ENCODE data around the gene KRTCAP2.
"Not testable (repeated sequence)": the region's sequence is repeated elsewhere in the genome, so short reads cannot be mapped to it uniquely, and the experiment has no call there.

KRTCAP2 gene

DNA sequence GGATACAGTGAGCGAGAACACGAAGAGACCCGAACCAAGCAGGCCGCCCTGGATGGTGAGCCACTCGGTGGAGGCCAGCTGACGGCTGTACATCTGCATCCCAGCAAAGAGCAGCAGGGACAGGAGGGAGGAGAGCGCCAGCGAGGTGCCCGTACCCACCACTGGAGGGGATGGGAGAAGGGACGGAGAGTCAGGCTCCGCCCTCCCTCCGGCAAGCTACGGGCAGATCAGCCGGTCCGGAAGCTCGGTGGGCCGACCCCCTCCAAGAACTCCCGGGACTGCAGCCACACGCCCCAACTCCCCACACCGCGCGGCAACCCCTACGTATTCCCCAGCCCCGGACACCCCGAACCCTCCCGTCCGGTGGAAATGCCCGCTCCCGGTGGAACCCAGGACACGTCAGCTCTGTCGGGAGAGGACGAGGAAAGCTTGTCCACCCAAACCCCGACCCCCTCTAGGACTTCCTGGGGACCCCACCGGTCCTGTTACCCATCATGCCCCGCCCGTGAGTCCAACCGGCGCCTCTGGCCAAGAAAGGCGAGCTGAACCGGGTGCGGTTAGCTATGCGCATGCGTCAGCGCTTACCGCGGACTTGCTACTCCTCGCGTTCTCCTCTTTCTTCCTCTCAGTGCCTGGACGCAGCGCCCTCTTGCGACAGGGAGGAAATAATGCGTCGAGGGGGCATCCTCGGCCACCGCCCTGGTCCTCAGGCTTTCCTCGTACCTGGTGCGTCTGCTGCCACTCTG, at the start of gene KRTCAP2:
Gene KRTCAP2, minus strand, starts transcription at position 573 of the 746 bp plus-strand sequence. Its CDS starts 80 bp downstream, at position 493.
- peak; percentile 97 for DNase-seq (ENCODE audit: extremely low spot score)
- TF ChIP-seq, protein P1, sequence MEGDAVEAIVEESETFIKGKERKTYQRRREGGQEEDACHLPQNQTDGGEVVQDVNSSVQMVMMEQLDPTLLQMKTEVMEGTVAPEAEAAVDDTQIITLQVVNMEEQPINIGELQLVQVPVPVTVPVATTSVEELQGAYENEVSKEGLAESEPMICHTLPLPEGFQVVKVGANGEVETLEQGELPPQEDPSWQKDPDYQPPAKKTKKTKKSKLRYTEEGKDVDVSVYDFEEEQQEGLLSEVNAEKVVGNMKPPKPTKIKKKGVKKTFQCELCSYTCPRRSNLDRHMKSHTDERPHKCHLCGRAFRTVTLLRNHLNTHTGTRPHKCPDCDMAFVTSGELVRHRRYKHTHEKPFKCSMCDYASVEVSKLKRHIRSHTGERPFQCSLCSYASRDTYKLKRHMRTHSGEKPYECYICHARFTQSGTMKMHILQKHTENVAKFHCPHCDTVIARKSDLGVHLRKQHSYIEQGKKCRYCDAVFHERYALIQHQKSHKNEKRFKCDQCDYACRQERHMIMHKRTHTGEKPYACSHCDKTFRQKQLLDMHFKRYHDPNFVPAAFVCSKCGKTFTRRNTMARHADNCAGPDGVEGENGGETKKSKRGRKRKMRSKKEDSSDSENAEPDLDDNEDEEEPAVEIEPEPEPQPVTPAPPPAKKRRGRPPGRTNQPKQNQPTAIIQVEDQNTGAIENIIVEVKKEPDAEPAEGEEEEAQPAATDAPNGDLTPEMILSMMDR (IDR thresholded peaks at IDR 0.05; ENCODE audit: control extremely low read depth, extremely low read depth, low read depth, missing control alignments) = peak; percentile 98
- POLR2A ChIA-PET = interaction anchor here (0.7 to 1.7 kb wide), 3 partner anchors 32 to 116 kb away, joined by 3 to 5 read pairs (median 3); no protein-coding TSS in a partner anchor
- CTCF ChIA-PET = interaction anchor here (0.7 to 11.6 kb wide), 50 partner anchors 9 to 1186 kb away, joined by 3 to 167 read pairs (median 5); partner anchors contain the start of genes EFNA3, FDPS, MTX1 and RUSC1

DNA sequence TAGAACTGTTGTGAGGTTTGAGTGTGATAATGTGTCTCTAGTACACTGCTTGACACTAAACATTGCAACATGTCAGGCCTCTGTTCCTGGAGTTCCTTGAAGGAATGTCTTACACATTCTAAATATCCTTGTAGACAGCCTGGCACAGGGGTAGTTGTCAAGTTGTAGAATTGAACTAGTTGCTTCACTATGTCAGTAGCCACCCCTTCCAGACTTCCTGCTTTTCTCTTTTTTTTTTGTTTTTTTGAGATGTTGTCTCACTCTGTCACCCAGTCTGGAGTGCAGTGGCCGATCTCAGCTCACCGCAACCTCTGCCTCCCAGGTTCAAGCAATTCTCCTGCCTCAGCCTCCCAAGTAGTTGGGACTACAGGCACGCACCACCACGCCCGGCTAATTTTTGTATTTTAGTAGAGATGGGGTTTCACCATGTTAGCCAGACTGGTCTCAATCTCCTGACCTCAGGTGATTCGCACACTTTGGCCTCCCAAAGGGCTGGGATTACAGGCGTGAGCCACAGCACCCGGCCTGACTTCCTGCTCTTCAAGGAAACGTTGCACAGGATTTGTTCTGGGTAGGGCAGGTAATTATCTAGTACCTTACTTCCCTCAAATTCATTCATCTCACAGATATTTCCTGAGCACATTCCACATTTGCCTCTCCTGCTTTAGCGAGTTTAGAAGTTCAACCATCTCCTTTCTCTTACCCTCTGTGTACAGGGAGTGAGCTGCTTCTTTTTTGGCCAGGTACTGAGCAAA, 47.3 kb upstream of the KRTCAP2 start:
- CTCF ChIA-PET = interaction anchor here (1.4 kb wide), 1 partner anchor 31 kb away, joined by 3 read pairs; no protein-coding TSS in a partner anchor
- POLR2A ChIA-PET; DNase-seq (ENCODE audit: extremely low spot score): not testable (repeated sequence)

DNA sequence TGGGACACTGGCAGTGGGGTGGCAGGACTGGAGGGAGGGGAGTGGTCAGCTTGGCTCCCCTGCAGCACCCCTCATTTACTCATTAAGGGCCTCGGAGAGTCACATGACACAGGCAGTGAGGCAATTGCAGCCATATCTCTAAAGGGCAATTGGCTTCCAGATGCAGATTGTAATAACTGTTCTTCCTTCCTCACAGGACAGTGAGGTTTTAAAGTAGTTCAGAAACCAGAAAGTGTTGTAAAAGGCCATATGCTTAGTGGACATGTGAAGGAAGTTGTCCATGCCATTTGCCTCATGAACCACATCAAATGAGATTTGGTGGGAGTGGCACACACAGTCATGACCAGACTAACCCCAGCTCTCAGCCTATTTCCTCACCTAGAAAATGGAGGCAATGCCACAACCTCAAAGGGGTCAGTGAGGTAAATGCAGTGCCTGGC, 46.5 kb upstream of the KRTCAP2 start:
- POLR2A ChIA-PET = no interaction called here
- peak; percentile 37 for DNase-seq (ENCODE audit: extremely low spot score)
- TF ChIP-seq, protein P1 (IDR thresholded peaks at IDR 0.05; ENCODE audit: control extremely low read depth, extremely low read depth, low read depth, missing control alignments) = no peak
- CTCF ChIA-PET = interaction anchor here (0.9 to 2.1 kb wide), 2 partner anchors 13 to 31 kb away, joined by 3 to 8 read pairs; no protein-coding TSS in a partner anchor

DNA sequence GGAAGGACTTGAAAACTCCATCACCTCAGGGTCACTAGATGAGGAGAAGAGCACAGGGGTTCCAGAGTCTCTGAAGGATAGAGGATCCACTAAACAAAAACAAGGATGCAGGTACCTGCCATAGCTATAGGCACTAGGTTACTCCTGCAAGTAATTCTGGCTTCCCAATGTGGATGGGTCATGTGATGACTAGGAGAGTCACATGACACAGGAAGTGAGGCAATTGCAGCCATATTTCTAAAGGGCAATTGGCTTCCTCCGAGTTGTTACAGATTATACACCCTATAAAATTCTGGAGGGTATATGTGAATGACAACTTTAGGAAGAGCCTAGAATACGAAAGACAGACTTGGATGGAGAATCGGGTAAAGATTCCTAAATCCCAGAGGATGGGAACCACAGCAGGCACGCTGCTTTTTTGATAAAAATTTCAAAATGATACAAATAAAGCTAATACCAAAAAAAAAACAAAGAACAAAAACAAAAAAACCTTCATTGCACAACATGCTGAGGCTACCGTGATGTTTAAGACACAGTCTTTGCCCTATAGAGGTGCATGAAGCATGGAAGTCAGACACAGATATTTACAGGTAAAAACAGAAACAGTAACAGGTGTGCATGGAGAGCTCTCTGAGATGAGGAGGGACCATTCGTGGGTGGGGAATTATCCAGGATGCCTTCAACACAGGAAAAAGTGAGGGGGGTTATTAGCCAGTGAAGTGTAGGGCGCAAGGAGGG, 45.9 kb upstream of the KRTCAP2 start:
- TF ChIP-seq, protein P1 (IDR thresholded peaks at IDR 0.05; ENCODE audit: control extremely low read depth, extremely low read depth, low read depth, missing control alignments) = no peak
- ChIA-PET CTCF (interaction anchor here (0.6 to 2.1 kb wide), 3 partner anchors 12 to 379 kb away, joined by 3 to 8 read pairs (median 3); no protein-coding TSS in a partner anchor), POLR2A (no interaction called here)
- peak; percentile 24 for DNase-seq (ENCODE audit: extremely low spot score)

DNA sequence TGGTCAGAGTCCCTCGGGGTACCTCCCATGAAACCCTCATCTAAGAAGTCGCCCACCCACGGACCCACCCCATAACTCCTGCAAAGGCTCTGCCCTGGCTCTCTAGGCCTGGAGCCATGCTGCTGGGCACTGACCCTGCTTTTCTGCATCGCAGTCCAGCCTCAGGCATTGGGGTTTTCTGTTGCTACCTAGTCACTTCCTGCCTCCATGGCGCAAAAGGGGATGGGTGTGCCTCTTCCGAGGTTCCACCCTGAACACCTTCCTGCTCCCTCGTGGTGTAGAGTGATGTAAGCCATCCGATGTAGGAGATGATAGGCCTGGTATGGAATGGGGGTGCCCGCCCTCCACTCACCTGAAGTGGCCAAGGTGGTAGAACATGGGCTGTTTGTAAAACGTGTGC, 41.6 kb upstream of the KRTCAP2 start:
- POLR2A ChIA-PET; CTCF ChIA-PET; DNase-seq (ENCODE audit: extremely low spot score): not testable (repeated sequence)

DNA sequence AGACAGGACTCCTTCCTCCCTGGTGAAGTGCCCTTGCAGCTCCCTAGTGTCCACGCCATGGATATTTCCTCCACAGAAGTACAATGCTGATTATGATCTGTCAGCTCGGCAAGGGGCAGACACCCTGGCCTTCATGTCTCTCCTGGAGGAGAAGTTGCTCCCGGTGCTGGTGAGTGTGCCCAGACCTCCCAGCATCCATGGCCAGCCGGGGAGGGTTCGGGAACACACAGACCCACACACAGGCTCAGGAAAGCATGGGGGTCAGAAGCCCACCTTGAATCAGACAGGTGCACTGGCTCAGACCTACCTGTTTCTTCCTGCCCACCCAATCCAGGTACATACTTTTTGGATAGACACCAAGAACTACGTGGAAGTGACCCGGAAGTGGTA, 38.9 kb upstream of the KRTCAP2 start:
- CTCF ChIA-PET = interaction anchor here (1.2 kb wide), 1 partner anchor 120 kb away, joined by 3 read pairs; no protein-coding TSS in a partner anchor
- POLR2A ChIA-PET; DNase-seq (ENCODE audit: extremely low spot score): not testable (repeated sequence)

DNA sequence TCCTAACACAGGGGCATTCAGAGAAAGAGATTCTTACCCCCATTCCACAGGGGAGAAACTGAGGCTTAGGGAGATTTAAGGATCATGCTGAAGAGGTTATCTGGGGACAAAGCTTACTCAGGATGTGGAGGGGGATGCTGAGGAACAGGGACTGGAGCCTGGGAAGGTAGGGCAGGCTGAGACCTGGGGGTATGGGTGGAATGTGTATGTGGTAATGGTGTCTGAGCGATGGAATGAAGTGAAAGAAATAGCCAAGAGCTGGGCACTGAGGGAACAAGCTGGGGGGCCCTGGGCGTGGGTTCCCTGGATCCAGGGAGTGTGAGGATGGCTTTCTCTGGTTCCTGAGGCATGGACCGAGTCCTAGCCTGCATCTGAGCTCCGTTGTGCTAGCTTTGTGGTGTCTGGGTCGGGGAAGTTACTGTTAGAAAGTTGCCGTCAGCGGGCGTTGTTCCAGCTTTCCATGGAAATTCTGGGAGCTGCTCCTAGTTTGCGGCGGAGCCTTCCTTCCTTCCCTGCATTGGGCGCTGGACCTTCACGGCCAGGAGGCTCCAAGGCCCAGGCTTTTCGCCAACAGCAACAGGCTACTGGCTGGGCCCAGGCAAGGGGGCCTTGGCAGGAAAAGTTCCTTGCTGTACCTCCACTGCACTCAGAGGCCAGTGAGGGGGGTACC, 38.4 kb upstream of the KRTCAP2 start:
- ChIA-PET CTCF (interaction anchor here (1.2 kb wide), 1 partner anchor 120 kb away, joined by 3 read pairs; no protein-coding TSS in a partner anchor), POLR2A (interaction anchor here (0.6 kb wide), 1 partner anchor 72 kb away, joined by 4 read pairs; no protein-coding TSS in a partner anchor)
- not testable (repeated sequence) for DNase-seq (ENCODE audit: extremely low spot score)

Measured in GM10248 (cell line).